ENCODE measurements around the gene OR10H4. TPM values are rescaled to one million over a fixed set of nuclear protein-coding genes. Genes with fewer than 3 reads are reported as not detected.

Gene OR10H4
- total and polyA plus RNA-seq, 2 of the 4 experiments (the other 2 are of a cell fraction): not detected

GRCh38 chr19:15991602-15992001 lies 42.8 kb downstream of the OR10H4 start:
- no peaks in the 10 kb centered on the region for H3K36me3 ChIP-seq (ENCODE audit: control insufficient read depth, insufficient read depth, low read length)
- BruUV-seq (replicated peaks): no TSS peak
- H3K4ac ChIP-seq (ENCODE audit: low read depth, low read length): no peak overlapping the region
- no peak overlapping the region for H2BK120ac ChIP-seq (ENCODE audit: low read depth, low read length)
- intact Hi-C loops (cut with micrococcal nuclease): no loop called here
- no peak for ATAC-seq (ENCODE audit: low read depth)
- no peaks in the 10 kb centered on the region for H3K27me3 ChIP-seq (ENCODE audit: control insufficient read depth, insufficient read depth, low read length)
- no peaks in the 10 kb centered on the region for H3K79me1 ChIP-seq (ENCODE audit: low read depth in 1 of 2, low read length in 2 of 2)
- H4K8ac ChIP-seq (ENCODE audit: low read depth in 2 of 2, low read length in 2 of 2): no peak overlapping the region
- no peak overlapping the region for H3K4me3 ChIP-seq (ENCODE audit: insufficient read depth, low read depth, low read length)
- H3K27ac ChIP-seq (ENCODE audit: insufficient read depth, low read length): no peak overlapping the region
- ChIA-PET CTCF (no interaction called here), POLR2A (ENCODE audit: unreplicated experiment) (no interaction called here)
- H3K23ac ChIP-seq (ENCODE audit: low read depth, low read length): no peak overlapping the region
- no peak overlapping the region for H2AK5ac ChIP-seq (ENCODE audit: low read depth, low read length)
- H3K4me2 ChIP-seq (ENCODE audit: low read depth, low read length): no peak overlapping the region
- H2BK5ac ChIP-seq (ENCODE audit: low read depth, low read length, poor library complexity, severe bottlenecking): no peak overlapping the region
- H2AK9ac ChIP-seq (replicated peaks; ENCODE audit: low read depth, low read length, poor library complexity): no peak overlapping the region
- dilution Hi-C loops (cut with HindIII; ENCODE audit: low sequenced_read_pairs, unreplicated experiment): no loop called here
- H4K5ac ChIP-seq (ENCODE audit: low read depth, low read length): no peak overlapping the region
- no peaks in the 10 kb centered on the region for H4K20me1 ChIP-seq (ENCODE audit: insufficient read depth, low read length)
- H2BK15ac ChIP-seq (ENCODE audit: low read depth, low read length): no peak overlapping the region
- H3K14ac ChIP-seq (replicated peaks; ENCODE audit: low read depth, low read length): no peak overlapping the region
- no peaks in the 10 kb centered on the region for H3K9me3 ChIP-seq (ENCODE audit: control insufficient read depth, insufficient read depth, low read length)
- no peaks in the 10 kb centered on the region for H3K9me1 ChIP-seq (ENCODE audit: insufficient read depth, low read length)
- no peak overlapping the region for H2AFZ ChIP-seq (replicated peaks; ENCODE audit: low read length, poor library complexity)
- H4K91ac ChIP-seq (ENCODE audit: insufficient read depth, low read depth, low read length): no peak overlapping the region
- no peaks in the 10 kb centered on the region for H3K4me1 ChIP-seq (ENCODE audit: control insufficient read depth, insufficient read depth, low read length)
- H3K18ac ChIP-seq (ENCODE audit: low read depth, low read length): no peak overlapping the region
- TF ChIP-seq CEBPB (IDR thresholded peaks at IDR 0.05; ENCODE audit: low read depth, low read length) (no peak), FOS (IDR thresholded peaks at IDR 0.05; ENCODE audit: low read depth, low read length) (no peak), MXI1 (IDR thresholded peaks at IDR 0.05; ENCODE audit: borderline replicate concordance, low read depth, low read length) (no peak), NFE2L2 (IDR thresholded peaks at IDR 0.05; ENCODE audit: low read depth, low read length) (no peak), POLR2A (IDR thresholded peaks at IDR 0.05; ENCODE audit: low read depth, low read length) (no peak), USF2 (IDR thresholded peaks at IDR 0.05; ENCODE audit: low read depth, low read length) (no peak), RAD21 (IDR thresholded peaks at IDR 0.05; ENCODE audit: low read length) (no peak), RFX5 (IDR thresholded peaks at IDR 0.05; ENCODE audit: low read depth, low read length) (no peak), MAZ (IDR thresholded peaks at IDR 0.05; ENCODE audit: borderline replicate concordance, low read depth, low read length) (no peak)
- no peak overlapping the region for H3K56ac ChIP-seq (ENCODE audit: extremely low read depth, insufficient read depth, low read length)
- no peak overlapping the region for H3K9ac ChIP-seq (ENCODE audit: low read depth, low read length)
- in situ Hi-C loops (cut with MboI; ENCODE audit: low sequenced_read_pairs): no loop called here
- no peak overlapping the region for H2BK20ac ChIP-seq (ENCODE audit: low read depth, low read length)
- DNase-seq: no peak
